HG02938 (cell line): ENCODE measurements around the gene SVIL.
"Not testable (repeated sequence)": the region's sequence is repeated elsewhere in the genome, so short reads cannot be mapped to it uniquely, and the experiment has no call there.

Experiments used
- ATAC-seq: cut with Tn5 transposase; IDR thresholded peaks from one replicate; pipeline ENCODE4 v1.9.1; 2021; ENCODE audit warnings: mild to moderate bottlenecking, moderate library complexity; ENCODE audit not compliant: unreplicated experiment

SVIL gene

GRCh38 chr10:29582769-29583168 lies 52.0 kb downstream of the SVIL start:
- ATAC-seq: not testable (repeated sequence)

DNA sequence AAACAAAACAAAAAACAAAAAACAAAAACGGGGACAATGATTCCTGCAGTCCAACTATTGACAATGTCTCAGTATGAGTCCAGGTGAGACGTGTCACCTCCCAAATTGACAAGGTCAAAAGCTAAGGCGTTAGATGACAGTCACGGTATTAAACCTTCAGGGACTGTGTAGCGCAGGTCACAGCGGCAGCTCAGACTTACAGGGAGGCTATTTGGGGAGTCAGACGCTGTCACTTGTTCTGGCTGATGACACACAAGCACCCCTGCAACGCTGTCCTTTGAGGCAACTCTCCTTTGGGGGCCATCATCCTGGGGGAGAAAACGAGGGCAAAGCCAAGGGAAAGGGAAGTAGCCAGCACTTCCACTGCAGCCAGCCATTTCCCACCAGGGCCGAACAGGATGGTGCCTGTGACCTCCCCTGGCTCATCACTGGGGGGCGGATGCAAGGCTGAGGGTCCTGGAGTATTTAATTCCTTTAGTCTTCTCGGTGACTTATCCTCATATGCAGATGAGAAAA lies 55.3 kb downstream of the SVIL start:
- ATAC-seq: no peak

DNA sequence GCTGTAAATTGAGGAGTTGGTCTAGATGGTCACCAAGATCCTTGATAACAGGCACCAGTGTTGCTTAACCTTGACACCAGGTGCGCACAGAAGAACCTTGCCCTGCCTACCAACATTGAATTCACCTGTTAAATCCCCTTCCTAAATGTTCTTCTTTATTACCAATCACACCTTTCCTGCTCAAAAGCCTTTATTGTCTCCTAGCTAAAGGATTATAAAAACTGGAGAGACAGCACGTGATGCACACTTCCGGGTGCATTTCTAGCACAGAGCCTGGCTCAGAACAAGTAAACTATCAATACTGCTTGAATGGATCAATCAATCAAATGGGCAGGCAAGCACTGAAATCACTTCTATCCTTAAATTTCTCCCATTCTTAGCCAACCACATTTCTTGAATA lies 56.3 kb downstream of the SVIL start:
- ATAC-seq: no peak

DNA sequence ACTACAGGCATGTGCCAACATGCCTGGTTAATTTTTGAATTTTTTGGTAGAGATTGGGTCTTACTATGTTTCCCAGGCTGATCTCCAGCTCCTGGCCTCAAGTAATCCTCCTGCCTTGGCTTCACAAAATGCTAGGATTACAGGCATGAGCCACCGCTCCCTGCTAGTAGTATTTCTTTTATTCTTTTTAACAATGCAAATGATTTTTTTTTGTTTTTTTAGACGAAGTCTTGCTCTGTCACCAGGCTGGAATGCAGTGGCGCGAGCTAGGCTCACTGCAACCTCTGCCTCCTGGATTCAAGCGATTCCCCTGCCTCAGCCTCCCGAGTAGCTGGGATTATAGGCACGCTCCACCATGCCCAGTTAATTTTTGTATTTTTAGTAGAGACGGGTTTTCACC lies 58.1 kb downstream of the SVIL start:
- no peak for ATAC-seq

- ATAC-seq: no peak
Observed at GRCh38 chr10:29575098-29575455, 59.7 kb downstream of the SVIL start.

DNA sequence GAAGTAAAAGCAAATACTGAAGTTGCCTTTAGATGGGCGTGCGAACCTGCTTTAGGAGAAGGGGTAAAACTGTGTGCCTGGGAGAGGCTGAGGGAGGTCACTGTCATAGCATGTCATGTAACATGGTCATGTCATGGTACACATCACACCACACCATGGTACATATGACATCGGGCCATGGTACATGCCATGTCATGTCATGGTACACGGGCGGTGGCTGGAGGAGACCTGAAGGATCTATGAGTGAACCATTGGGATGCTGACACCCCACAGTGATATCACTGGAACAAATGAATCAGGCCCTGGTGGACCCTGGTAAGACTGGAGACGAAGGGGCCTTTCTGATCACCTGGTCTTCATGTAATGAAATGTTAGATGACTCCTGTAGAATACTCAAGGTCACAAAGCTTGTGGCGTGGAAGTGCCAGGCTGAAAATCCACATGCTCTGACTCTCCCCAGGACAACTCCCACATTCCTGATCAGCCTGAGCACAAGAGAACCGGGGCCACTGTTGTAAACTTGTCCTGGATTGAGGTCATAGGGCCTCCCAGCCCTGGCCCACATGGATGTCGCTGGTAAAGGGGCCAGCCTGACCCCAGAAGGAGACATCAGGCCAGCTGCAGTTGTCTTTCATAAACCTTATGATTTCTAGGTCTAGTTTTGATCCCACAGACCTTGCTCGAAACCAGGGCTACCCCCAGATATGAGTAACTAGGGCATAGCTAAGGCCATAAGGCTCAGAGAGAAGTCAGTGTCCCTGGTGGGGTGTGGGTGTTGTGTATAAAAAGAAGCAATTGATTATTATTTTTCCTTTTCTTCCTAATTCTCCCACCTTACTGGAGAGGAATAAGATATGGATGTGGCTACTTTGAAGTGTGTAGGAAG lies 60.3 kb downstream of the SVIL start:
- not testable (repeated sequence) for ATAC-seq

GRCh38 chr10:29570248-29570647 lies 64.5 kb downstream of the SVIL start:
- not testable (repeated sequence) for ATAC-seq

- ATAC-seq: no peak
Observed at GRCh38 chr10:29569795-29570194, 65.0 kb downstream of the SVIL start.

DNA sequence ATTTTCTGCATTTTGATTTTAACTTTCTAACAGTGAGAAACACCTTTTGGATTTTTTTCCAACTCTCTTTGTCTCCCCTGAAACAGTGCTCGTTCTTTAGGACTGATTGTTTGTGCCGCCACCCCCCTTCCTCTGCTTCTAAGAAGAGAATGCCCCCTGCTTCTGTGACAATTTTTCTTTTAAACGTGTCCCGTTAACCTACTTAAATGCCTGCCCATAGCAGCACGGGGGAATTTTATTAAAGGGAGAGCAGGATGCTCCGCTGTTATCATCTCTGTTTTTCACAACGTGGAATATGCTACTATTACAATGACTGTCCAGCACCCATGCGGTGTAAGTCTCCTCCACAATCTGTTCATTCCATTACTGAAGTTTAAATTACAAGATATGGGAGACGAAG lies 67.8 kb downstream of the SVIL start:
- ATAC-seq: no peak

- not testable (repeated sequence) for ATAC-seq
Observed at GRCh38 chr10:29566209-29566608, 68.6 kb downstream of the SVIL start.

GRCh38 chr10:29563420-29564035 lies 71.2 kb downstream of the SVIL start:
- no peak for ATAC-seq

GRCh38 chr10:29563006-29563405 lies 71.8 kb downstream of the SVIL start:
- peak; percentile 95 for ATAC-seq

- ATAC-seq: no peak
Observed at GRCh38 chr10:29559996-29560395, 74.8 kb downstream of the SVIL start.

- ATAC-seq: no peak
Observed at GRCh38 chr10:29557665-29558064, 77.1 kb downstream of the SVIL start.

- no peak for ATAC-seq
Observed at GRCh38 chr10:29555746-29556481, 78.9 kb downstream of the SVIL start.

GRCh38 chr10:29555091-29555745 lies 79.6 kb downstream of the SVIL start:
- no peak for ATAC-seq

DNA sequence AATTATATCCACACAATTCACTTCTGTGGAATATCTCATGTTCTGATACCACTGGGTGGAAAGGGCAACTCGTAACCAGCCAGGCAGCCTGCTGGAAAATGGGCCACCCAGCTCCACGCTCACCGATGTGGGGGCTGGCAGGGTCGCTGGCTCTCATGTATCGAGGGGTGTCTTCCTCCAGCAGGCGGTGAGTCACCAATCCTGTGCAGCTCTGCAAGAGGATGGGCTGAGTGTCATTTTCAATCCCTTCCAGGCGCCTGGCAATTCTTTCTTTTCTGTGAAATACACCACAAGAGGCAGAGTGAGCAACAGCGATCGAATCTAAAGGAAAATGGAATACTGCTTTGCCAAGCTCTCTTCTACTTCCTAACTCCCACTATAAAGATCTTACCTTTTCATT lies 80.1 kb downstream of the SVIL start:
- no peak for ATAC-seq

GRCh38 chr10:29553544-29554250 lies 81.1 kb downstream of the SVIL start:
- no peak for ATAC-seq

DNA sequence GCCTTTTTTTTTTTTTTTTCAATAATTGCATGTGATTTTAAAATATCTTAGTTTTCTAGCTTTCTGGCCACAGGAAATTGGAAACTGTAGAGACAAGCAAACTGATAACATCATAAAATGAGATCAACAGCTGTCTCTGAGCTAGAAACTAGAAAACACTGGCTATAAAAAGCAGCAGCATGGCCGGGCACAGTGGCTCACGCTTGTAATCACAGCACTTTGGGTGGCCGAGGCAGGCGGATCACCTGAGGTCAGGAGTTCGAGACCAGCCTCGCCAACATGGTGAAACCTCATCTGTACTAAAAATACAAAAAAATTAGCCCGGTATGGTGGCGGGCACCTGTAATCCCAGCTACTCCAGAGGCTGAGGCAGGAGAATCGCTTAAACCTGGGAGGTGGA lies 81.7 kb downstream of the SVIL start:
- ATAC-seq: not testable (repeated sequence)

DNA sequence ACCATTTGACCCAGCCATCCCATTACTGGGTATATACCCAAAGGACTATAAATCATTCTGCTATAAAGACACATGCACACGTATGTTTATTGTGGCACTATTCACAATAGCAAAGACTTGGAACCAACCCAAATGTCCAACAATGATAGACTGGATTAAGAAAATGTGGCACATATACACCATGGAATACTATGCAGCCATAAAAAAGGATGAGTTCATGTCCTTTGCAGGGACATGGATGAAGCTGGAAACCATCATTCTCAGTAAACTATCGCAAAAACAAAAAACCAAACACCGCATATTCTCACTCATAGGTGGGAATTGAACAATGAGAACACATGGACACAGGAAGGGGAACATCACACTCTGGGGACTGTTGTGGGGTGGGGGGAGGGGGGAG lies 85.3 kb downstream of the SVIL start:
- not testable (repeated sequence) for ATAC-seq
